Thyroid gland (tissue), 4 donors: Measurements from ENCODE around the gene LAMC3.

Source experiments
- CTCF ChIP-seq, 6 experiments: fragments of 200-600 bp in 3 of 6; fragments of 450-650 bp in 3 of 6; sonication (generic) in 3 of 6; IDR thresholded peaks; one replicate each; pipeline ENCODE4 v1.5.1; 2016 to 2019; ENCODE audit warnings: antibody characterized with exemption in 6 of 6, mild to moderate bottlenecking in 2 of 6, inconsistent platforms in 1 of 6, moderate library complexity in 1 of 6
- POLR2A ChIP-seq, 2 donors: fragments of 450-650 bp; IDR thresholded peaks; one replicate each; pipeline ENCODE4 v1.6.1; 2017; ENCODE audit warnings: antibody characterized with exemption in 2 of 2, mild to moderate bottlenecking in 2 of 2, moderate library complexity in 1 of 2

- TF ChIP-seq CTCF (IDR thresholded peaks at IDR 0.05) (no peak), POLR2A (IDR thresholded peaks at IDR 0.05) (no peak)
These were observed 95.2 kb downstream of the LAMC3 start for GRCh38 chr9:131104016-131104740.
